Neuron (in vitro differentiated cells): ENCODE data around the gene PRSS33.

Experiments
- H2AFZ ChIP-seq: one replicate; pipeline ENCODE4 v1.6.1; 2013; ENCODE audit warnings: low read depth, mild to moderate bottlenecking, inconsistent platforms, low read length, moderate library complexity
- H3K27me3 ChIP-seq: one replicate; pipeline ENCODE4 v1.6.1; 2013; ENCODE audit warnings: low read length; ENCODE audit not compliant: insufficient read depth
- H3K36me3 ChIP-seq: one replicate; pipeline ENCODE4 v1.6.1; 2013; ENCODE audit warnings: low read length; ENCODE audit not compliant: insufficient read depth
- H3K4me1 ChIP-seq: one replicate; pipeline ENCODE4 v1.6.1; 2013; ENCODE audit warnings: low read length; ENCODE audit not compliant: insufficient read depth
- H3K4me3 ChIP-seq: 2 replicates; pipeline ENCODE4 v1.5.1; 2013; ENCODE audit warnings: mild to moderate bottlenecking, low read length, moderate library complexity
- H3K9me3 ChIP-seq: one replicate; pipeline ENCODE4 v1.6.1; 2013; ENCODE audit warnings: low read length

Gene PRSS33

DNA sequence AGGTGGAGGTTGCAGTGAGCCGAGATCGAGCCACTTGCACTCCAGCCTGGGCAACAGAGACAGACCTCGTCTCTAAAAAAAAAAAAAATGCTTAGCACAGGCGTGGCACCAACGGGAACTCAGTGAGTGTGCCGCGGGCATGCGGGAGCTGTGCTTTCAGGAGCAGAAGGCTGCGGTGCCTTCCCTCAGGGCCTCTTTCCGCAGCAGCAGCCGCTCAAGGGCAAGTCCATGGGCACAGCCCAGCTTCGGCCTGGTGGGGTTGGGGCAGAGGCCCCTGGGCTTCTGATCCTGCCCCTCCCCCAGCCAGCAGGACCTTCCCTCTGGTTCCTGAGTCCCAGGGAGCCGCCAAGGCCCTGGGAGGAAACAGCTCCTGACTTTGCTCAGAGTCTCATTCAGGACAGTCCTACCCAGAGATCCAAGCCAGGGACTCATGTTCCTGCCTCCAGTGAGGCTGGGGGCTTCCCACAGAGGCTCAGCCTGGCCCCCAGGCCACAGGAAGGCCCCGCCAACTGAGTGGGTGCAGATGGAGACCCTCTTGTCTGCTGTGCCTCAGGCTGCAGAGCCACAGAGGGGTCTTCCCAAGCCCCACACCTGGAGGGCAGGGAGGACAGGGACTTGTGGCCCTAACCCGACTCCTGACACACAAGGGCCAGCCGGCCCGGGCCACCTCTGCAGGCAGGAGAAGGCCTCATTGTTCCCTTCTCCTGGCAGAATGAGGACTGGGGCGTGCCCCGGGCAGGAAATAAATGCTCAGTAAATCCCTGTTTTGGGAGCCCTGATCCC lies 39.4 kb upstream of the PRSS33 start:
- no peaks in the 10 kb centered on the region for H3K9me3 ChIP-seq
- H3K4me1 ChIP-seq, result no peaks in the 10 kb centered on the region
- no peak overlapping the region for H3K4me3 ChIP-seq
- no peak overlapping the region for H2AFZ ChIP-seq
- H3K36me3 ChIP-seq, result no peaks in the 10 kb centered on the region
- peaks cover 36% of the 10 kb centered on the region for H3K27me3 ChIP-seq

DNA sequence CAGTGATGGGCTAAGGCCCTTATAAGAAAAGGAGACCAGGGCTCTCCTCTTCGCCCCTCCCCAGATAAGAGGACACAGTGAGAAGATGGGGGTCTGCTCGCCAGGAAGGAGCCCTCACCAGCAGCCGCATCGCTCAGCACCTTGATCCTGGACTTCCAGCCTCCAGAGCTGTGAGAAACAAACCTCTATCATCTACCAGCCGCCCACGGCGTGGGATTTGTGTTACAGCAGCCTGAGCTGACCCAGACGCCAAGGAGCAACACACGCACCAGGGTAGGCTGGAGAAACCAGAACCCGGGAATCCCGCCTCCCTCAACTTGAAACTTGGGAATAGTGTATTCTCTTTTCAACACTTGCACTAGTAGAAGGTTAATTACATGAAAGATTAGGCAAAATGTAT lies 38.5 kb upstream of the PRSS33 start:
- Histone ChIP-seq H2AFZ (no peak overlapping the region), H3K27me3 (peaks cover 37% of the 10 kb centered on the region), H3K36me3 (no peaks in the 10 kb centered on the region), H3K4me1 (no peaks in the 10 kb centered on the region), H3K9me3 (no peaks in the 10 kb centered on the region), H3K4me3 (no peak overlapping the region)

GRCh38 chr16:2825049-2825742 lies 37.8 kb upstream of the PRSS33 start:
- no peaks in the 10 kb centered on the region for H3K36me3 ChIP-seq
- peaks cover 40% of the 10 kb centered on the region for H3K27me3 ChIP-seq
- no peak overlapping the region for H3K4me3 ChIP-seq
- no peak overlapping the region for H2AFZ ChIP-seq
- H3K9me3 ChIP-seq, result no peaks in the 10 kb centered on the region
- no peaks in the 10 kb centered on the region for H3K4me1 ChIP-seq

DNA sequence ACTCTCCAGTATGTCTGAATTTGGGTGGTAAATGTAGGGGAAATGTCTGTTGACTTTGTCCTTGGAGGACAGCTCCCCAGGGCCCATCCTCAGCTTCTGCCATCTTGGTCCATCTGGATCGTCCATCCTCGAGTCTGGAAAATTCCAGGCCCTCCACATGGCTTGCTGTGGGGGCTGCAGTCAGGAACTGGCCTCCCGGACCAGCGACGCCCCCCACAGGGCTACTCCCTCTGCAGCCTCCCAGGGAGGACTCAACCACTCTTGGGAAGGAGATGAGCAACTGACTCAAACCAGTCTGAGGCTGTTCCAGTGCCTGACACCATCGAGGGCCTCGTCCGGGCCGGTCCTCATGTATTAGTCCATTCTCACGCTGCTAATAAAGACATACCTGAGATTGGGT lies 37.3 kb upstream of the PRSS33 start:
- Histone ChIP-seq H3K4me3 (no peak overlapping the region), H3K36me3 (no peaks in the 10 kb centered on the region), H3K27me3 (peaks cover 43% of the 10 kb centered on the region), H2AFZ (no peak overlapping the region), H3K4me1 (no peaks in the 10 kb centered on the region), H3K9me3 (no peaks in the 10 kb centered on the region)

- Histone ChIP-seq H3K27me3 (peaks cover 28% of the 10 kb centered on the region), H3K36me3 (no peaks in the 10 kb centered on the region), H2AFZ (no peak overlapping the region), H3K4me1 (no peaks in the 10 kb centered on the region), H3K4me3 (no peak overlapping the region), H3K9me3 (no peaks in the 10 kb centered on the region)
These were observed 35.1 kb upstream of the PRSS33 start for GRCh38 chr16:2822496-2822895.

DNA sequence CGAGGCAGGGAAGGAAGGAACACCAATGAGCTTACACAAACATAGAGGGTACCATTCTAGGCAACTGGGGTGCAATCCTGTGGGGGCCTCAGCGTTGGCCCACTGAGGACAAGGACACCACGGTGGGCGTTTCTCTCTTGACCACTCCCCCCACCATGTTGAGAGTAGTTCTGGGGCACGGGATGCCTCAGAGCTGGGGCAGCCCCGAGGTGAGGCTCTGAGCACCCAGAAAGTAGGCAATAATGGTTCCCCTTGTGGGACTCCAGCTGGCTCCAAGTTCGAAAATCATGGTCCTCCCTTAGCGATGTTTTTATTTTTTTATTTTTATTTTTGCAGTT lies 34.8 kb upstream of the PRSS33 start:
- peaks cover 25% of the 10 kb centered on the region for H3K27me3 ChIP-seq

GRCh38 chr16:2821487-2822157 lies 34.3 kb upstream of the PRSS33 start:
- H3K27me3 ChIP-seq, result peaks cover 25% of the 10 kb centered on the region
- no peaks in the 10 kb centered on the region for H3K36me3 ChIP-seq
- H3K9me3 ChIP-seq, result no peaks in the 10 kb centered on the region
- H3K4me3 ChIP-seq, result no peak overlapping the region
- no peaks in the 10 kb centered on the region for H3K4me1 ChIP-seq
- no peak overlapping the region for H2AFZ ChIP-seq

More for the DNA sequence above, 34.8 kb upstream of the PRSS33 start:
- Histone ChIP-seq H3K4me1 (no peaks in the 10 kb centered on the region), H3K4me3 (no peak overlapping the region), H3K36me3 (no peaks in the 10 kb centered on the region), H2AFZ (no peak overlapping the region), H3K9me3 (no peaks in the 10 kb centered on the region)

DNA sequence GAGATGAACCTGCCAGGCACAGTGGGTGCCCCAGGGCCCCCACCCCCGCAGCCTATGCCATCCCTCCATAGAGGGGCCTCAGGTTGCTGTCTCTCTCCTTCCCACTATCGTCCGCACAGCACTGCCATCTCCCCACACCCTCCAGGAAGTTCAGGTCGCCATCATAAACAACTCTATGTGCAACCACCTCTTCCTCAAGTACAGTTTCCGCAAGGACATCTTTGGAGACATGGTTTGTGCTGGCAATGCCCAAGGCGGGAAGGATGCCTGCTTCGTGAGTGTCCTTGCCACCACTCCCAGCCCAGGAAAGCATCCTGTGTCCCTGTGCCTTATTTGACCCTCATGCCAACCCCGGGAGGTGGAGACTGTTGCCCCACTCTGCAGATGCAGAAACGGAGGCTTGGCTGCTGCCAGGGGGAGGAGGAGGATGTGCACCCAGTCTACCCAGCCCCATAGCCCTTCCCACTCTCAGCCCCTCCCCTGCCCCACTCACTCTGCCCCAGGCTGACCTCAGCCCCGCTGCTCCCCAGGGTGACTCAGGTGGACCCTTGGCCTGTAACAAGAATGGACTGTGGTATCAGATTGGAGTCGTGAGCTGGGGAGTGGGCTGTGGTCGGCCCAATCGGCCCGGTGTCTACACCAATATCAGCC lies 33.6 kb upstream of the PRSS33 start:
- H2AFZ ChIP-seq, result no peak overlapping the region
- H3K36me3 ChIP-seq, result no peaks in the 10 kb centered on the region
- H3K27me3 ChIP-seq, result peaks cover 25% of the 10 kb centered on the region
- no peaks in the 10 kb centered on the region for H3K9me3 ChIP-seq
- H3K4me3 ChIP-seq, result no peak overlapping the region
- no peaks in the 10 kb centered on the region for H3K4me1 ChIP-seq

GRCh38 chr16:2819939-2820835 lies 32.8 kb upstream of the PRSS33 start:
- no peaks in the 10 kb centered on the region for H3K4me1 ChIP-seq
- H3K36me3 ChIP-seq, result no peaks in the 10 kb centered on the region
- H2AFZ ChIP-seq, result no peak overlapping the region
- H3K4me3 ChIP-seq, result no peak overlapping the region
- H3K9me3 ChIP-seq, result no peaks in the 10 kb centered on the region
- H3K27me3 ChIP-seq, result peaks cover 22% of the 10 kb centered on the region

- Histone ChIP-seq H3K9me3 (no peaks in the 10 kb centered on the region), H3K4me3 (no peak overlapping the region), H2AFZ (no peak overlapping the region), H3K4me1 (no peaks in the 10 kb centered on the region), H3K36me3 (no peaks in the 10 kb centered on the region), H3K27me3 (peaks cover 17% of the 10 kb centered on the region)
These were observed 32.0 kb upstream of the PRSS33 start for GRCh38 chr16:2819179-2819938.

- no peaks in the 10 kb centered on the region for H3K4me1 ChIP-seq
- H3K36me3 ChIP-seq, result no peaks in the 10 kb centered on the region
- H3K4me3 ChIP-seq, result no peak overlapping the region
- H2AFZ ChIP-seq, result no peak overlapping the region
- peaks cover 16% of the 10 kb centered on the region for H3K27me3 ChIP-seq
- no peaks in the 10 kb centered on the region for H3K9me3 ChIP-seq
These were observed 31.0 kb upstream of the PRSS33 start for GRCh38 chr16:2818272-2818876.
